ENCODE data around the gene GALNT4. TPM values are rescaled to one million over a fixed set of nuclear protein-coding genes. Genes with fewer than 3 reads are reported as not detected.

The GALNT4 gene
- total RNA-seq, 1 donor from 2014 or later = 6.3 TPM

DNA sequence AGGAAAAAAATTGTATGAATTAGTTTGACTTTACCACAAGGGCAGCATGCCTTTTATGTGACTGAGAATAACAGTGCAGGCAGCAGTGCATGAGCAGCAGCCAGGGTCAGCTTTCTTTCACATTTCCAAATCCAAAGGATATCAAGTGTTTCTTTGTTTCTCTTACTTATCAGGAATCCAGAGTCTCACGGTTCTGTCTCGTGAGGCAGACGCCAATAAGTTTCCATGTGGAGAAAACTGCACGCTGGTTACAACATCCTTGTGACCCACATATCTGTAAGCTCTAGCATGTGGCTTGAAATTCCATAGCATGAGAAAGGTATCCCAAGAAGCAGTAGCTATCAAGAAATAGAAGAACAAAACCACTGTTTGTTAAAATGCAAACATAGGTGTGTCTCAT lies 27.6 kb downstream of the GALNT4 start:
- Histone ChIP-seq H3K4me1 (ENCODE audit: control insufficient read depth in 3 of 3, insufficient read depth in 3 of 3, low read length in 3 of 3) (no peaks in the 10 kb centered on the region), H3K27ac (ENCODE audit: low read depth, low read length) (no peak overlapping the region), H3K9me3 (ENCODE audit: control insufficient read depth in 3 of 3, low read length in 3 of 3) (no peaks in the 10 kb centered on the region), H3K27me3 (ENCODE audit: control insufficient read depth in 3 of 3, insufficient read depth in 3 of 3, low read length in 3 of 3) (no peaks in the 10 kb centered on the region), H3K9ac (ENCODE audit: low read depth in 1 of 3, low read length in 3 of 3) (no peak overlapping the region), H3K36me3 (ENCODE audit: control insufficient read depth in 3 of 3, insufficient read depth in 3 of 3, low read length in 3 of 3) (no peaks in the 10 kb centered on the region), H3K4me3 (ENCODE audit: low read length in 3 of 3) (no peak overlapping the region)

DNA sequence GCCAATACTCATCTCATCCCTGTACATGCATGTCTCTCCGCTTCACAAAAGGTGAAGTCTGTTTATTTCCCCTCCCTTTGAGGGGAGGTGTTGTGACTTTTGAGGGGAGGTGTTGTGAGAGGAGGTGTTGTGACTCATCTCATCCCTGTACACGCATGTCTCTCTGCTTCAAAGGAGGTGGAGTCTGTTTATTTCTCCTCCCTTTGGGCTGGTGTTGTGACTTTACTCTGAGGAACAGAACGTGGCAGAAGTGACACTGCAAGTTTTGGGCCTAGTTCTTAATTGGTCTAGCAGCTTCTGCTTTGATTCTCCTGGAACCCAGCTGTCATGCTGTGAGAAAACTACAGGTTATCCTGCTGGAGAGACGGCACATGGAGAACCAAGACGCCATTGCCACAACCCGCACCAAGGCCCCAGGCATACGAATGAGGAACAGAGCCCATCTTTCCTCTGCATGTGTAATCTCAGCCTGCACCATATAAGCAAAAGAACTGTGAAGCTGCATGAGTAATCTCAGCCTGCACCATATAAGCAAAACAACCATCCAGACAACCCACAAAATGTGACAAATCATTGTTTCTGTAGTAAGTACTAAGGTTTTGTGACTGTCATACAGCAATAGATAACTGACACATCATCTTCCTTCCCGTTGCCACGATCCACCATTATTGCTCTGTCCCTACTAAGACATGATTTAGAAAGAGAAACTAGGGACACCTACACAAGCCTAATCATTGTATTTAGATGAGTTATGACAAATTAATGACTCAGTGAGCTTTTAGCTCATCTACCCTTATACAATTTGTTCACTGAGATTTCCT lies 30.0 kb downstream of the GALNT4 start:
- no peaks in the 10 kb centered on the region for H3K9me3 ChIP-seq (ENCODE audit: control insufficient read depth in 3 of 3, low read length in 3 of 3)

DNA sequence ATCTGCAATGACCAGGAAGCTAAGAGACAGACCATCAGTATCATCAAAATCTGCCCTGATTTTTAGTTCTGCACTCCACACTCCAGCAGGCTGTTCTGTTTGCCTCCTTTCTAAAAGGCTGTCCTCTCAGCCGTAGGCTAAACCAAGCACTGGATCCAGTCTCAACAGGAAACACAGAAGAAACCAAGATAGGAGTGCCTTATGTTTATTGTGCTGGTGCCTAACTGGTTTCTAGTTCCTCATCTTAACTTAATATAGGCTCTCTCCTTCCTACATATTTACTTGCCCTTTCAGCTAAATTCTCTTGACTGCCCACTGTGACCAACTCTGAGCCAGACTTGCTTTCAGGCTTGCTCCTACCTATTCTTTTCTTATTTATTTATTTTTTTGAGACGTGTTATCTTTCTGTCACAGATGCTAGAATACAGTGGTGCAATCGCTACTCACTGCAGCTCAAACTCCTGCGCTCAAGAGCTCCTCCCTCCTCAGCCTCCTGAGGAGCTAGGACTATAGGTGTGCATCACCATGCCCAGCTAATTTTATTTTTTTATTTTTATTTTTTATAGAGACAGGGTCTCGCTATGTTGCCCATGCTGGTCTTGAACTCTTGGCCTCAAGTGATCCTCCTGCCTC lies 30.8 kb downstream of the GALNT4 start:
- H3K9me3 ChIP-seq (ENCODE audit: control insufficient read depth in 3 of 3, low read length in 3 of 3) = no peaks in the 10 kb centered on the region
- H3K9ac ChIP-seq (ENCODE audit: low read depth in 1 of 3, low read length in 3 of 3) = no peak overlapping the region
- H3K4me3 ChIP-seq (ENCODE audit: low read length in 3 of 3) = no peak overlapping the region
- H3K27ac ChIP-seq (ENCODE audit: low read depth, low read length) = no peak overlapping the region
- H3K4me1 ChIP-seq (ENCODE audit: control insufficient read depth in 3 of 3, insufficient read depth in 3 of 3, low read length in 3 of 3) = no peaks in the 10 kb centered on the region
- no peaks in the 10 kb centered on the region for H3K27me3 ChIP-seq (ENCODE audit: control insufficient read depth in 3 of 3, insufficient read depth in 3 of 3, low read length in 3 of 3)
- peaks cover 0 to 11% (median 6%) of the 10 kb centered on the region in 3 donors for H3K36me3 ChIP-seq (ENCODE audit: control insufficient read depth in 3 of 3, insufficient read depth in 3 of 3, low read length in 3 of 3)

More for the DNA sequence above, 30.0 kb downstream of the GALNT4 start:
- no peak overlapping the region for H3K27ac ChIP-seq (ENCODE audit: low read depth, low read length)
- no peaks in the 10 kb centered on the region for H3K27me3 ChIP-seq (ENCODE audit: control insufficient read depth in 3 of 3, insufficient read depth in 3 of 3, low read length in 3 of 3)
- H3K36me3 ChIP-seq (ENCODE audit: control insufficient read depth in 3 of 3, insufficient read depth in 3 of 3, low read length in 3 of 3) = peaks cover 0 to 7% (median 6%) of the 10 kb centered on the region in 3 donors
- no peak overlapping the region for H3K4me3 ChIP-seq (ENCODE audit: low read length in 3 of 3)
- no peak overlapping the region for H3K9ac ChIP-seq (ENCODE audit: low read depth in 1 of 3, low read length in 3 of 3)
- no peaks in the 10 kb centered on the region for H3K4me1 ChIP-seq (ENCODE audit: control insufficient read depth in 3 of 3, insufficient read depth in 3 of 3, low read length in 3 of 3)

DNA sequence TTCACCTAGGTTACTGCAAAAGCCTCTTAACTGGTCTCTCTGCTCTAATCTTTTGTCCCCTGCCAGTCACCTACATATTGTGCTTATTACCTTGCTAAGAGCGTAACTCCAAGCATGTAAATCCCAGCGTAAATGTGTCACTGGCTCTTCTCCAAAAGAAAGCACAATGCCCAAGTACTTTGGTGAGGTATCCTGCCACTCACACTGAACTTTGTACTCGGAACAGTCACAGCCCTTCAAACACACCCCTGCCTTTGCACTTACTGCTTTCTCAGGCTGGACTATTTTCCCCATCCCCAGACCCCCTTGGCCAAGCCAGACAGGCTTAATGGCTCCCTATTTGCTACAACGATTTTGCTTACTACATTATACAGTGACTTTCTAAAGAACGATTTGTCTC lies 31.7 kb downstream of the GALNT4 start:
- peaks cover 0 to 11% (median 6%) of the 10 kb centered on the region in 3 donors for H3K36me3 ChIP-seq (ENCODE audit: control insufficient read depth in 3 of 3, insufficient read depth in 3 of 3, low read length in 3 of 3)
- no peaks in the 10 kb centered on the region for H3K27me3 ChIP-seq (ENCODE audit: control insufficient read depth in 3 of 3, insufficient read depth in 3 of 3, low read length in 3 of 3)
- H3K4me1 ChIP-seq (ENCODE audit: control insufficient read depth in 3 of 3, insufficient read depth in 3 of 3, low read length in 3 of 3) = no peaks in the 10 kb centered on the region
- H3K4me3 ChIP-seq (ENCODE audit: low read length in 3 of 3) = no peak overlapping the region
- no peak overlapping the region for H3K9ac ChIP-seq (ENCODE audit: low read depth in 1 of 3, low read length in 3 of 3)
- H3K27ac ChIP-seq (ENCODE audit: low read depth, low read length) = no peak overlapping the region
- H3K9me3 ChIP-seq (ENCODE audit: control insufficient read depth in 3 of 3, low read length in 3 of 3) = no peaks in the 10 kb centered on the region

DNA sequence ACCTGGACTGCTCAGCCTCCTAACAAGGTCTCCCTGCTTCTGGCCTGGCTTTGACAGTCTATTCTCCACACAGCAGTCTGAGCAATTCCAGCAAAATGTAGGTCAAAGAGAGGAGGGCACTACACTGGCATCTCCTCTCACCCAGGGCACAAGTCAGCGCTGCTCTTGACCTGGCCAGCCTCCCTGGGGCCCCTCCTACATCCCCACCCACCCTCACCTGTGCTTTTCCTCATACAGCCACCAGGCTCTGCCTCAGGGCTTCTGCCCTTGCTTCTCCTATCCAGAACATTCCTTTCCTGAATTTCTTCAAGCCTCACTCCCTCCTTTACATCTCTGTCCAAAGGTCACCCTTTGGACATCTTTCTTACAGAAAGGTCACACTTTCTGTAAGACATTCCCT lies 33.7 kb downstream of the GALNT4 start:
- Histone ChIP-seq H3K27ac (ENCODE audit: low read depth, low read length) (no peak overlapping the region), H3K9ac (ENCODE audit: low read depth in 1 of 3, low read length in 3 of 3) (no peak overlapping the region), H3K27me3 (ENCODE audit: control insufficient read depth in 3 of 3, insufficient read depth in 3 of 3, low read length in 3 of 3) (no peaks in the 10 kb centered on the region), H3K4me3 (ENCODE audit: low read length in 3 of 3) (no peak overlapping the region), H3K9me3 (ENCODE audit: control insufficient read depth in 3 of 3, low read length in 3 of 3) (no peaks in the 10 kb centered on the region), H3K4me1 (ENCODE audit: control insufficient read depth in 3 of 3, insufficient read depth in 3 of 3, low read length in 3 of 3) (no peaks in the 10 kb centered on the region), H3K36me3 (ENCODE audit: control insufficient read depth in 3 of 3, insufficient read depth in 3 of 3, low read length in 3 of 3) (peaks cover 3 to 17% (median 15%) of the 10 kb centered on the region in 3 donors)

DNA sequence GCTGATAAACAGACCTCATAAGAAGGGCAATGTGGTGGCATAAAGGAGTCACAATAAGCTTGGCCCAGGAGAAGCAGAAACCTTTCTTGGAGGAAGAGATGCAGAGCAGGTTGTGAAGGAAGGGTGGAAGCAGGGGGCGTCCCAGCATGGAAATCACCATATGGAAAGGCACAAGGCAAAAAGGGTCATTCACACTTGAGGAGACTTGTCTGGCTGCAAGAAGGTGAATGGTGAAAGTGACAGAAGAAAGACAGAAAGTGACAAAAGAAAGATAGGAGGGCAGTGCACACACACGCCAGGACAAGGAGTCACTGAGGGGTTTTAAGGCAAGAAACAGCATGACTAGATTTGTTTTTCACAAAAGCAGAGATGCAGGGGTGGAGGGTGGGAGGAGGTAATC lies 38.3 kb downstream of the GALNT4 start:
- Histone ChIP-seq H3K36me3 (ENCODE audit: control insufficient read depth in 3 of 3, insufficient read depth in 3 of 3, low read length in 3 of 3) (peaks cover 3 to 21% (median 15%) of the 10 kb centered on the region in 3 donors), H3K4me1 (ENCODE audit: control insufficient read depth in 3 of 3, insufficient read depth in 3 of 3, low read length in 3 of 3) (peaks cover 0 to 3% (median 0%) of the 10 kb centered on the region in 3 donors), H3K27ac (ENCODE audit: low read depth, low read length) (no peak overlapping the region), H3K4me3 (ENCODE audit: low read length in 3 of 3) (no peak overlapping the region), H3K9me3 (ENCODE audit: control insufficient read depth in 3 of 3, low read length in 3 of 3) (no peaks in the 10 kb centered on the region), H3K27me3 (ENCODE audit: control insufficient read depth in 3 of 3, insufficient read depth in 3 of 3, low read length in 3 of 3) (no peaks in the 10 kb centered on the region), H3K9ac (ENCODE audit: low read depth in 1 of 3, low read length in 3 of 3) (no peak overlapping the region)

DNA sequence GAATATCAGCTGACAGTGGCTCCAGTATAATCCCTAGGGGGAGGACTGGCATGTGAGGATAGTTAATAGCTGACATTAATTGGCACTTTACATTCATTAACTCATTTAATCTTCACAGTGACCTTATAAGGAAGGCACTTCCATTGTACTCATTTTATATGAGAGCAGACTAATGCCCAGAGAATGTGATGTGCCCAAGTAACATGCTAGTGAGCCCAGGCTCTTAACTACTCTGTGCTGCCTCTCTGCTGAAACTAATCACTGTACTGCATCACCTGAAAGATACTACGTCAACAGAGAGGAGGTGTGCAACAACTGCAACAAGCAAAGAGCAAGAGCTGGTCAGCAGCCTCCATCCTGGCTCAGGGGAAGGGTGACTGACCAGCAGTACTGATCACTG lies 40.1 kb downstream of the GALNT4 start:
- Histone ChIP-seq H3K4me3 (ENCODE audit: low read length in 3 of 3) (no peak overlapping the region), H3K27ac (ENCODE audit: low read depth, low read length) (no peak overlapping the region), H3K4me1 (ENCODE audit: control insufficient read depth in 3 of 3, insufficient read depth in 3 of 3, low read length in 3 of 3) (peaks cover 0 to 3% (median 0%) of the 10 kb centered on the region in 3 donors), H3K27me3 (ENCODE audit: control insufficient read depth in 3 of 3, insufficient read depth in 3 of 3, low read length in 3 of 3) (no peaks in the 10 kb centered on the region), H3K9me3 (ENCODE audit: control insufficient read depth in 3 of 3, low read length in 3 of 3) (no peaks in the 10 kb centered on the region), H3K9ac (ENCODE audit: low read depth in 1 of 3, low read length in 3 of 3) (no peak overlapping the region), H3K36me3 (ENCODE audit: control insufficient read depth in 3 of 3, insufficient read depth in 3 of 3, low read length in 3 of 3) (peaks cover 3 to 15% (median 6%) of the 10 kb centered on the region in 3 donors)

DNA sequence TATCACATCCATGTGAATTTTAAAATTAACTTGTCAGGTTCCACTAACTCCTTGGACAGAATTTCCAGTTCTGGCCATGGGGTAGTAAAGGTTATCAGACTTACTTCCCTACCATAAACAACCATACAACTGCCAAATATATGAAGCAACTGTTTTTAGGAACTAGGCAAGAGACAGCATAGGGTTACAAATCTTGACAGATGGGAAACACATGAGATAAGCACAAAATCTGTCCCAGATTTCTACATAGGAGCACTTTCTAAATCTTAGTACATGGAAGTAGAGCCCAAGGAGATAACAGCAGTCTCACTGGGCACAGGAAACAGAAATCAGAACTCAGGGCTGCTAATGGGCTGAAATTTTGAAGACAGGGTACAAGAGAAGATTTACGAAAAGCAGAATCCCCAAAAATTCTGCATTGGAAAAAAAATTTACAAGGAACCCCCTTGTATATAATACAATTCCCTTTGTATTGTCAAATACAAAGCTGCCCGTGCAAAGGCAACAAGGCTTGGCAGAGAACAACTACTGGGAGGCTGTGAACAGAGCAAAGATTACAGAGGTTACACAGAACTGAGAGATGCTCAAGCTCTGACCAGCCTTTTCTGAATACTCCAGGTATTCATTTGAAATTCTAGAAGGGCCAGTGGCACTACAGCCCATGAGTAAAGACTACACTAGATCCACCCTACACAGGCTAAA lies 43.2 kb downstream of the GALNT4 start:
- no peak overlapping the region for H3K27ac ChIP-seq (ENCODE audit: low read depth, low read length)
- peaks cover 0 to 3% (median 0%) of the 10 kb centered on the region in 3 donors for H3K4me1 ChIP-seq (ENCODE audit: control insufficient read depth in 3 of 3, insufficient read depth in 3 of 3, low read length in 3 of 3)
- no peaks in the 10 kb centered on the region for H3K9me3 ChIP-seq (ENCODE audit: control insufficient read depth in 3 of 3, low read length in 3 of 3)
- no peak overlapping the region for H3K4me3 ChIP-seq (ENCODE audit: low read length in 3 of 3)
- H3K9ac ChIP-seq (ENCODE audit: low read depth in 1 of 3, low read length in 3 of 3) = no peak overlapping the region
- H3K27me3 ChIP-seq (ENCODE audit: control insufficient read depth in 3 of 3, insufficient read depth in 3 of 3, low read length in 3 of 3) = no peaks in the 10 kb centered on the region
- H3K36me3 ChIP-seq (ENCODE audit: control insufficient read depth in 3 of 3, insufficient read depth in 3 of 3, low read length in 3 of 3) = peaks cover 0 to 6% (median 4%) of the 10 kb centered on the region in 3 donors

DNA sequence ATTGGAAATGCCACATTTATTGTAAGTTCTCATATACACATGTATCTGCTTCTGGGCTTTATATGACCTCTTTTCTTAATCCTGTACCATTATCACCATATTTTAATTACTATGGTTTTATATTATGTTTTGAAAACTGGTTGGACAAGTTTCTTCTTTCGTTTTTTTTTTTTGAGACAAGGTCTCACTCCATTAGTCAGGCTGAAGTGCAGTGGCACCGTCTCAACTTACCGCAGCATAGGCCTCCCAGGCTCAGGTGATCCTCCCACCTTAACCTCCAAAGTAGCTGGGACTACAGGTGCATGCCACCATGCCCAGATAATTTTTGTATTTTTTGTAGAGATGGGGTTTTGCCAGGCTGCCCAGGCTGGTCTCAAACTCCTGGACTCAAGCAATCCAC lies 44.6 kb downstream of the GALNT4 start:
- H3K4me3 ChIP-seq (ENCODE audit: low read length in 3 of 3) = no peak overlapping the region
- peaks cover 0 to 3% (median 0%) of the 10 kb centered on the region in 3 donors for H3K36me3 ChIP-seq (ENCODE audit: control insufficient read depth in 3 of 3, insufficient read depth in 3 of 3, low read length in 3 of 3)
- no peak overlapping the region for H3K27ac ChIP-seq (ENCODE audit: low read depth, low read length)
- no peaks in the 10 kb centered on the region for H3K27me3 ChIP-seq (ENCODE audit: control insufficient read depth in 3 of 3, insufficient read depth in 3 of 3, low read length in 3 of 3)
- peaks cover 0 to 3% (median 0%) of the 10 kb centered on the region in 3 donors for H3K4me1 ChIP-seq (ENCODE audit: control insufficient read depth in 3 of 3, insufficient read depth in 3 of 3, low read length in 3 of 3)
- H3K9ac ChIP-seq (ENCODE audit: low read depth in 1 of 3, low read length in 3 of 3) = no peak overlapping the region
- no peaks in the 10 kb centered on the region for H3K9me3 ChIP-seq (ENCODE audit: control insufficient read depth in 3 of 3, low read length in 3 of 3)
